Endothelial cell of umbilical vein (primary cell): ENCODE results near the gene FADS2. TPM values are rescaled to one million over a fixed set of nuclear protein-coding genes. Genes with fewer than 3 reads are reported as not detected.
A peak's percentile ranks its signal among the peaks of the same experiment; 100 is the strongest.

Experiments used
- BruUV-seq: library from RNA; stranded (reverse); fragments of 400-500 nt; replicated peaks from 2 replicates; lab custom pipeline; 2021; lab: Mats Ljungman, UMichigan
- CTCF ChIA-PET: fragments of 300-600, 350-600 bp; sonication (Branson Sonifier 250); formaldehyde crosslinking; loops from one replicate; lab custom pipeline; 2021; ENCODE audit warnings: antibody characterized with exemption, inconsistent platforms; lab: Charles Lee
- POLR2A ChIA-PET: fragments of 300-600, 350-600 bp; sonication (Branson Sonifier 250); formaldehyde crosslinking; loops from one replicate; lab custom pipeline; 2021; ENCODE audit warnings: antibody characterized with exemption, inconsistent platforms; lab: Charles Lee
- DNase-seq: peaks from one replicate; pipeline ENCODE4 v3.0.0-alpha.2; 2011; ENCODE audit warnings: low read depth, low spot score
- FAIRE-seq: peaks from 2 replicates; lab custom pipeline; 2011; peaks lifted over from hg19 to GRCh38; lab: Jason Lieb, UNC
- H2AFZ ChIP-seq: 2 replicates; pipeline ENCODE4 v1.6.0; 2012; ENCODE audit warnings: low read depth, low read length, control low read depth, inconsistent platforms
- H3K27ac ChIP-seq: 2 replicates; pipeline ENCODE4 v1.5.1; 2011; ENCODE audit warnings: low read depth, mild to moderate bottlenecking, control low read depth, low read length, moderate library complexity; ENCODE audit not compliant: insufficient read depth
- H3K27me3 ChIP-seq, 2 experiments: 2 replicates each; pipeline versions ENCODE4 v1.6.0 to v1.6.1; 2011; ENCODE audit warnings: low read length in 2 of 2, mixed read lengths in 1 of 2; ENCODE audit not compliant: control insufficient read depth in 2 of 2, insufficient read depth in 2 of 2
- H3K36me3 ChIP-seq, 2 experiments: 2 replicates in 1 of 2; 3 replicates in 1 of 2; pipeline ENCODE4 v1.5.1; 2011; ENCODE audit warnings: low read length in 2 of 2, mild to moderate bottlenecking in 1 of 2, moderate library complexity in 1 of 2; ENCODE audit not compliant: control insufficient read depth in 2 of 2, insufficient read depth in 2 of 2; ENCODE audit errors: extremely low read depth in 1 of 2
- H3K4me1 ChIP-seq: 3 replicates; pipeline ENCODE4 v1.5.1; 2011; ENCODE audit warnings: mild to moderate bottlenecking, low read length; ENCODE audit not compliant: control insufficient read depth, insufficient read depth; ENCODE audit errors: extremely low read depth
- H3K4me2 ChIP-seq: 2 replicates; pipeline ENCODE4 v1.6.1; 2011; ENCODE audit warnings: low read length, control low read depth, mixed read lengths; ENCODE audit not compliant: insufficient read depth
- H3K4me3 ChIP-seq, 3 experiments: fragments of 200-600 bp in 1 of 3; sonication (generic), shearing (Covaris generic) in 1 of 3; replicated peaks in 1 of 3; 2 replicates each; pipeline ENCODE4 v1.5.1; 2011 to 2016; ENCODE audit warnings: control low read depth in 3 of 3, low read length in 3 of 3, mild to moderate bottlenecking in 2 of 3, inconsistent platforms in 1 of 3, low read depth in 1 of 3, moderate library complexity in 1 of 3; ENCODE audit not compliant: insufficient read depth in 1 of 3
- H3K79me2 ChIP-seq: 2 replicates; pipeline ENCODE4 v1.6.0; 2012; ENCODE audit warnings: low read length, inconsistent platforms; ENCODE audit not compliant: control insufficient read depth, insufficient read depth
- H3K9ac ChIP-seq: replicated peaks from 2 replicates; pipeline ENCODE3; 2011; ENCODE audit warnings: low read length, control low read depth; ENCODE audit not compliant: insufficient read depth; ENCODE audit errors: extremely low read depth
- H3K9me1 ChIP-seq: replicated peaks from 3 replicates; pipeline ENCODE4 v1.6.0; 2011; ENCODE audit warnings: mild to moderate bottlenecking, low read length; ENCODE audit not compliant: control insufficient read depth, insufficient read depth; ENCODE audit errors: extremely low read depth
- H3K9me3 ChIP-seq: replicated peaks from 2 replicates; pipeline ENCODE4 v1.5.1; 2012; ENCODE audit warnings: low read length, inconsistent platforms; ENCODE audit not compliant: control insufficient read depth, insufficient read depth
- H4K20me1 ChIP-seq: replicated peaks from 2 replicates; pipeline ENCODE3; 2011; ENCODE audit warnings: mild to moderate bottlenecking, low read length; ENCODE audit not compliant: control insufficient read depth, insufficient read depth; ENCODE audit errors: extremely low read depth
- EZH2 ChIP-seq: IDR thresholded peaks from 2 replicates; pipeline ENCODE4 v1.6.1; 2012; ENCODE audit warnings: borderline replicate concordance, low read depth, mild to moderate bottlenecking, moderate library complexity, low read length, inconsistent platforms; ENCODE audit not compliant: severe bottlenecking
- FOS ChIP-seq: IDR thresholded peaks from 2 replicates; pipeline ENCODE4 v1.6.1; 2011; ENCODE audit warnings: mild to moderate bottlenecking, low read length, moderate library complexity, borderline replicate concordance; ENCODE audit not compliant: insufficient read depth
- GATA2 ChIP-seq: IDR thresholded peaks from 2 replicates; pipeline ENCODE4 v1.7.0; 2011; ENCODE audit warnings: low read depth, mild to moderate bottlenecking, moderate library complexity, mixed read lengths, low read length; ENCODE audit not compliant: insufficient read length, insufficient read depth
- MYC ChIP-seq: IDR thresholded peaks from one replicate; pipeline ENCODE4 v1.6.1; 2011; ENCODE audit warnings: mild to moderate bottlenecking, low read depth, low read length
- POLR2A ChIP-seq: IDR thresholded peaks from 2 replicates; pipeline ENCODE4 v1.6.1; 2012; ENCODE audit warnings: low read depth, mild to moderate bottlenecking, control low read depth, low read length
- POLR2AphosphoS5 ChIP-seq: IDR thresholded peaks from 2 replicates; pipeline ENCODE4 v1.6.1; 2012; ENCODE audit warnings: low read depth, mild to moderate bottlenecking, control low read depth, low read length, moderate library complexity; ENCODE audit not compliant: insufficient read depth
- dilution Hi-C: fragments of 300-500 bp; cut with MboI; formaldehyde crosslinking; loops from one replicate; pipeline ENCODE4 v1.15.0; 2019; ENCODE audit warnings: low sequenced_read_pairs; ENCODE audit not compliant: extremely low pct_ligation_motif_present
- intact Hi-C: fragments of 100-400 bp; cut with micrococcal nuclease; formaldehyde crosslinking; loops from one replicate; pipeline ENCODE4 v1.10.0; 2022
- polyA plus RNA-seq, 4 experiments: library from polyadenylated mRNA; depleted of rRNA in 3 of 4; stranded (reverse) in 3 of 4; unstranded in 1 of 4; fragments of >200 nt; gene quantifications; 2 replicates each; pipeline versions ENCODE4 v1.2.1 to v1.2.3, GENCODE V29; 2011 to 2012; ENCODE audit warnings: missing spikeins in 1 of 4
- total RNA-seq: library from RNA; stranded (reverse); gene quantifications from 2 replicates; pipeline ENCODE4 v1.2.3, GENCODE V29; 2021
- TF ChIP-seq, protein P1 (sequence below), 2 donors: IDR thresholded peaks; 1 replicate in 1 of 2; 2 replicates in 1 of 2; pipeline ENCODE4 v1.5.1; 2011; ENCODE audit warnings: low read length in 2 of 2, mild to moderate bottlenecking in 2 of 2, moderate library complexity in 2 of 2, control low read depth in 1 of 2, inconsistent platforms in 1 of 2, low read depth in 1 of 2; ENCODE audit not compliant: insufficient read depth in 1 of 2; ENCODE audit errors: extremely low read depth in 1 of 2
- TF ChIP-seq, protein P2 (sequence below): IDR thresholded peaks from 2 replicates; pipeline ENCODE4 v1.6.1; 2011; ENCODE audit not compliant: insufficient read depth, insufficient read length

Gene FADS2
- total and polyA plus RNA-seq, 2 donors (not counting 3 experiments of a cell fraction or from before 2014, with no cell fraction given), result 668 to 898 TPM

DNA sequence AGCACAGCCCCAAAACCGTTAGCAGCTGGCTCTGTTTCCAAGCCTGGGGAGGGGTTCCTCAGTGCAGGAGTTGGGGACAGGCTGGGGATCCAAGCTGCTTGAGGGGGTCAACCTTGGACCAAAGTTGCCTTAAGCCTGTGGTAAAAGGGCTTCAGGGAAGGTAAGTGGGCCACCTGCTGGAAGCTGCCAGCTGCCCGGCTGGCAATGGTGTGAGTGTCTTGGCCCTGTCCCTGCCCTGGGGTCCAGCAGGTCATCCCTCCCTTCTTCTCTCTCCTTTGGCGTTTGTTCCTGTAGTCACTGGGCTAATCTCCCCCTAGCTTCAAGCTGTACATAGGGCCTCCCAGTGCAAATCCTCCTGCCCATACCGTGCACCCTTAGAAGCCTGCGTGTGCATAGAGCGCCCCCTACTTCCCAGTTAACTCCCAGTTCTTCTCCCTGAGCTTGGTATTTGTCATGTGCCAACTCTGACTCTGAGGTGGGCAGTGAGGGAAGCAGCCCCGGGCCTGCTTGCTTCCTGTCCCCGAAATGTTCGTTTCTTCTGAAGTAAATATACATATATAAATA is 40.1 kb upstream of the FADS2 start:
- peaks cover 4 to 48% of the 10 kb centered on the region in 2 experiments for H3K36me3 ChIP-seq
- peak; percentile 43 for DNase-seq
- H3K9me3 ChIP-seq, result no peaks in the 10 kb centered on the region
- H3K27me3 ChIP-seq, result no peaks in the 10 kb centered on the region
- H4K20me1 ChIP-seq, result no peaks in the 10 kb centered on the region
- no TSS peak for BruUV-seq
- CTCF ChIA-PET, result interaction anchor here (0.6 to 2.7 kb wide), 13 partner anchors 9 to 294 kb away, joined by 3 to 38 read pairs (median 5); partner anchors contain the start of genes FADS2 and MYRF
- H3K9ac ChIP-seq, result no peak overlapping the region
- no peak overlapping the region for H2AFZ ChIP-seq
- no peaks in the 10 kb centered on the region for H3K9me1 ChIP-seq
- no peak for FAIRE-seq
- H3K4me3 ChIP-seq, result no peak overlapping the region
- POLR2A ChIA-PET, result no interaction called here
- intact Hi-C loops, result loop anchor here (2.0 kb wide), 1 partner anchor 41 kb away; no protein-coding TSS in a partner anchor
- peaks cover 6% of the 10 kb centered on the region for H3K4me1 ChIP-seq
- dilution Hi-C loops, result no loop called here
- H3K79me2 ChIP-seq, result peaks cover 12% of the 10 kb centered on the region
- TF ChIP-seq FOS, result no peak
- TF ChIP-seq, protein P1, sequence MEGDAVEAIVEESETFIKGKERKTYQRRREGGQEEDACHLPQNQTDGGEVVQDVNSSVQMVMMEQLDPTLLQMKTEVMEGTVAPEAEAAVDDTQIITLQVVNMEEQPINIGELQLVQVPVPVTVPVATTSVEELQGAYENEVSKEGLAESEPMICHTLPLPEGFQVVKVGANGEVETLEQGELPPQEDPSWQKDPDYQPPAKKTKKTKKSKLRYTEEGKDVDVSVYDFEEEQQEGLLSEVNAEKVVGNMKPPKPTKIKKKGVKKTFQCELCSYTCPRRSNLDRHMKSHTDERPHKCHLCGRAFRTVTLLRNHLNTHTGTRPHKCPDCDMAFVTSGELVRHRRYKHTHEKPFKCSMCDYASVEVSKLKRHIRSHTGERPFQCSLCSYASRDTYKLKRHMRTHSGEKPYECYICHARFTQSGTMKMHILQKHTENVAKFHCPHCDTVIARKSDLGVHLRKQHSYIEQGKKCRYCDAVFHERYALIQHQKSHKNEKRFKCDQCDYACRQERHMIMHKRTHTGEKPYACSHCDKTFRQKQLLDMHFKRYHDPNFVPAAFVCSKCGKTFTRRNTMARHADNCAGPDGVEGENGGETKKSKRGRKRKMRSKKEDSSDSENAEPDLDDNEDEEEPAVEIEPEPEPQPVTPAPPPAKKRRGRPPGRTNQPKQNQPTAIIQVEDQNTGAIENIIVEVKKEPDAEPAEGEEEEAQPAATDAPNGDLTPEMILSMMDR (IDR thresholded peaks at IDR 0.05; ENCODE audit: extremely low read depth in 1 of 2, insufficient read depth in 1 of 2, low read depth in 1 of 2, low read length in 2 of 2), result peak; percentile 51 to 55
- TF ChIP-seq POLR2AphosphoS5, result no peak
- no peak for TF ChIP-seq GATA2
- TF ChIP-seq, protein P2, sequence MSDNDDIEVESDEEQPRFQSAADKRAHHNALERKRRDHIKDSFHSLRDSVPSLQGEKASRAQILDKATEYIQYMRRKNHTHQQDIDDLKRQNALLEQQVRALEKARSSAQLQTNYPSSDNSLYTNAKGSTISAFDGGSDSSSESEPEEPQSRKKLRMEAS, result no peak
- TF ChIP-seq POLR2A, result no peak
- no peak for TF ChIP-seq MYC
- TF ChIP-seq EZH2, result no peak
- H3K27ac ChIP-seq, result no peak overlapping the region
- H3K4me2 ChIP-seq, result no peak overlapping the region
